Mucosa of gallbladder (tissue), 1 donor: Measurements from ENCODE around the gene RMRP. TPM values are rescaled to one million over a fixed set of nuclear protein-coding genes. Genes with fewer than 3 reads are reported as not detected.

Experiments
- DNase-seq: peaks from one replicate; pipeline ENCODE4 v3.0.0-alpha.2; 2020; ENCODE audit warnings: low spot score
- total RNA-seq: library from RNA; stranded (reverse); gene quantifications from one replicate; pipeline ENCODE4 v1.2.1, GENCODE V29; 2021
- donor health status: DM: no; HTN: no; CAD: no.

Gene RMRP
- total RNA-seq, 1 donor from 2014 or later: 17,824 TPM

DNA sequence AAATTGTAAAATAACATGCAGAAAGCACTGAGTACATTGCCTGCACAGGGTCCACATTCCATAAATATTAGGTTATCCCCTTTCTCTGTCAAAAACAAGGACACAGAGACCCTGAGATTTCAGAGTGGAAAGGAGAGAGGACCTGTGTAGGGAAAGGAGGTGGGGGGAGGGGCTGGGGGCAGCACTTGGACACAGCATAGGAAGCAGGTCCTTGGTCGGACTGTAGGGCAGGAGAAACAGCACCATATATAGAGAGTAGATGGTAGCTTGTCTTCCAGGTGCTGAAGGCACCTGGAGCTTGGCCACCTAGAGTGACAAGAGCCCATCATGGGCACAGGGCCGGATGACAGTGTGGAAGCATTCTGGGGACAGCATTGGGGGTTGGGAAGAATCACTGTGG lies 29.5 kb upstream of the RMRP start:
- DNase-seq: no peak

GRCh38 chr9:35686222-35687203 lies 28.7 kb upstream of the RMRP start:
- DNase-seq: no peak

DNA sequence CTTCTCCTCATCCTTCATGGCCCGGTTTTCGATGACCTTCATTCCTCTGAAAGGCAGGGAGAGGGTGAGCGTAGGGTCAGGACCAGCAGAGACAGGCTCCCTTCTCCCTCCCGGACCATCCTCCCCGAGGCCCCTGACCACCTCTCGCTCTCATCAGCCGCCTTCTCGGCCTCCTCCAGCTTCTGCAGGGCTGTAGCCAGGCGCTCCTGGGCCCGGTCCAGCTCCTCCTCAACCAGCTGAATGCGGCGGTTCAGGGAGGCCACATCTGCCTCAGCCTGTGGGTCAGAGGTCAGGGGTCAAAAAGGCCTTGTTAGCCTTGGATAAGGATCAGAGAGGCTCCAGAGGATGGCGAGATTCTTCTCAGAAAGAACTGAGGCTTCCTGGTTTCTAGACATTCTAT lies 27.7 kb upstream of the RMRP start:
- no peak for DNase-seq

GRCh38 chr9:35684921-35685320 lies 27.1 kb upstream of the RMRP start:
- no peak for DNase-seq

GRCh38 chr9:35683323-35683722 lies 25.5 kb upstream of the RMRP start:
- DNase-seq: no peak

GRCh38 chr9:35682520-35683315 lies 24.9 kb upstream of the RMRP start:
- DNase-seq: no peak

GRCh38 chr9:35682051-35682450 lies 24.2 kb upstream of the RMRP start:
- DNase-seq: no peak

DNA sequence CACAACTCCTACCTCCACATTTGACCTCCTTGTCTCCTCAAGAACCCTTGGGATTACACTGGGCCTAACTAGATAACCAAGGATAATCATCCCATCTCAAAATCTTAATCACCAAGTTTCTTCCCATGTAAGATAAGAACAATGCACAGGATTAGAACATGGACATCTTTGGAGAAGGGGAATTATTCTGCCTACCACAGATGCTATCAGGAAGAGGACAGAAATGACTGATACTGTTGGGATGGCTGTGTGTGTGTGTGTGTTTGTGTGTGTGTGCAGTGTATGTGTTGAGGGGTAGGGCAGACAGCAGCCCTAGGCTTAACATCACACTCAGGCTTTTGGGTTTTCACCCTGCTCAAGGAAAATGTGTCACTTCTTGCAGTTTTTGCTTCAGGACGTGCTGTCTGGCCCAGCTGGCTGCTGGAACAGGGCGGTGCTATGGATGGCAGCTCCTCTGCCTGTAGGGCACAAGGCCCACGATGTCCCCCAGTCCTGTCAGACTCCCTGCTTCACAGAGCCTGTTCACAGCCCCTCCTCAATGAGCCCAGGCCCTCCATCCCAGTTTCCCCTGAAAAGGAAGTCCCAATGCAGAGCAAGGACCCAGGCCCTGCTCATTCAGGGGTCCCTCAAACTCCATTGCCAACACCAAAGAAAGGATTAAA lies 23.7 kb upstream of the RMRP start:
- DNase-seq: no peak

- no peak for DNase-seq
Measured at GRCh38 chr9:35680331-35681105, 22.7 kb upstream of the RMRP start.

- DNase-seq: no peak
Measured at GRCh38 chr9:35679766-35680330, 22.0 kb upstream of the RMRP start.

DNA sequence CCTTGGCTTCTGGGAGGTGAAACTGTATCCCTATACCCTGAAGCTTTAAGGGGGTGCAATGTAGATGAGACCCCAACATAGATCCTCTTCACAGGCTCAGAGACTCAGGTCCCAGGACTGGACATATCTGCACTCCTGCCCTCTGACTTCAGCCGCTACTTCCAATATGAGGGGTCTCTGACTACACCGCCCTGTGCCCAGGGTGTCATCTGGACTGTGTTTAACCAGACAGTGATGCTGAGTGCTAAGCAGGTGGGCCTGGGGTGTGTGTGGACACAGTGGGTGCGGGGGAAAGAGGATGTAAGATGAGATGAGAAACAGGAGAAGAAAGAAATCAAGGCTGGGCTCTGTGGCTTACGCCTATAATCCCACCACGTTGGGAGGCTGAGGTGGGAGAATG lies 21.3 kb upstream of the RMRP start:
- no peak for DNase-seq

DNA sequence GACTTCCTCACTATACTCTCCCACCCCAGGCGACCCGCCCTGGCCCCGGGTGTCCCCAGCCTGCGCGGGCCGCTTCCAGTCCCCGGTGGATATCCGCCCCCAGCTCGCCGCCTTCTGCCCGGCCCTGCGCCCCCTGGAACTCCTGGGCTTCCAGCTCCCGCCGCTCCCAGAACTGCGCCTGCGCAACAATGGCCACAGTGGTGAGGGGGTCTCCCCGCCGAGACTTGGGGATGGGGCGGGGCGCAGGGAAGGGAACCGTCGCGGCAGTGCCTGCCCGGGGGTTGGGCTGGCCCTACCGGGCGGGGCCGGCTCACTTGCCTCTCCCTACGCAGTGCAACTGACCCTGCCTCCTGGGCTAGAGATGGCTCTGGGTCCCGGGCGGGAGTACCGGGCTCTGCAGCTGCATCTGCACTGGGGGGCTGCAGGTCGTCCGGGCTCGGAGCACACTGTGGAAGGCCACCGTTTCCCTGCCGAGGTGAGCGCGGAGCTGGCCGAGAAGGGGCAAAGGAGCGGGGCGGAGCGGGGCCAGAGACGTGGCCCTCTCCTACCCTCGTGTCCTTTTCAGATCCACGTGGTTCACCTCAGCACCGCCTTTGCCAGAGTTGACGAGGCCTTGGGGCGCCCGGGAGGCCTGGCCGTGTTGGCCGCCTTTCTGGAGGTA lies 18.0 kb upstream of the RMRP start:
- DNase-seq: peak; percentile 45

- DNase-seq: no peak
Measured at GRCh38 chr9:35675204-35675603, 17.4 kb upstream of the RMRP start.

GRCh38 chr9:35674025-35674361 lies 16.2 kb upstream of the RMRP start:
- no peak for DNase-seq

- DNase-seq: peak; percentile 87
Measured at GRCh38 chr9:35673132-35674024, 15.6 kb upstream of the RMRP start, which contains the start of gene CA9. Gene CA9, plus strand, starts transcription at chr9:35673928. Its CDS starts 32 bp downstream, at chr9:35673960.

GRCh38 chr9:35669331-35670145 lies 11.7 kb upstream of the RMRP start:
- DNase-seq: peak; percentile 92

DNA sequence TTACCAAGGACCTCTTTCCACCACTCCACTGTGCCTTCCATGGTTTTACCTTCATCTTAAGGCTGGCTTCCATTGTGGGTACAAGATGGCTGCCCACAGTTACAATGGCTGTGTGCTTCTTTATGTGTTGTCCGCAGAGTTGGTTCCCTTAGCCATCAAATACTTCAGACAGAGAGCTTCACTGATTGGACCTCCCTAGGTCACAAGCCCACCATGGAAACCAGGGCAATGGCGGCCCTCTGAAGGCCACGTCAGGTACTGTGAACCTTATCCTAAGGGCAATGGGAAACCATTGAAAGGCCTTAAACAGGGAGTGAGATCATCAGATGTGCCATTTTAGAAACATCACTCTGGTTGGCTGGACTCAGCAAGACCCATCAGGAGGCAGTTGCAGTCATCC lies 10.1 kb upstream of the RMRP start:
- no peak for DNase-seq

DNA sequence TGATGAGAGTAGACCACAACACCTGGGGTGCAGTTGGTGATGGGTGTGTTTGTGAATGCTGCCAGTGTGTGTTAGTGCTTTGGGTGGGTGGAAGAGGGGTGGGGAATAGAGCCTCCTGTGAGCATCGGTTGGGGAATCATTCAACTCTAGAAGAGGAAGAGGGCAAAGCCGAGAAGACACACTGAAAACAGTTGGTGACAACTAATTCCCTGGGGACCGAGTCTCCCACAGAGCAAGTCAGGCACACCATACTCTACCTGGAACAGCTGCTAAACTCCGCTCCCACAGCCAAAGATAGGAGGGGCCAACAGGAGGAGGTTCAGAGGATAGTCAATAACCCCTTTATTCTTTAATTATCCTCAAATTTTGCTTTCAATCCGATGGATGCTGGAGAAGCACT lies 8.7 kb upstream of the RMRP start:
- DNase-seq: no peak

DNA sequence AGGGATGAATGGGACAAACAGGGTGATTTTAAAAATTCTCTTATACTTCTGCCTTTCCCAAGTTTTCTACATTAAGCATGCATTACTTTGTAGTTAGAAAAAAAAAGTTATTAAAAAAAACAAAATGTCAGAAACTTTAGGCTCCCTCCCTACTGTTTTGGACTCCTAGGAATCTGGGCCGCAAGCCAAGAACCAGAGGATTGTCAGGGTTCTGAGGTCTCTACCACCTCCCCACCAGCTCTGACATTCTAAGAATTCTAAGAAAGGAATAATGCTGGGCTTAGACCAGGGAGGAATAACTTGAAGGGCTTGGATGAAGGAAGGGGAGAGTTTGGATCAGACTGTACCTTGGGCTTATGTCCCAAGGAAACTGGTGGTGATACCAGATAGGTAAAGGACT lies 8.2 kb upstream of the RMRP start:
- DNase-seq: no peak
